ENCODE results near the gene CAPN11. TPM values are rescaled to one million over a fixed set of nuclear protein-coding genes. Genes with fewer than 3 reads are reported as not detected.

CAPN11 gene
- total RNA-seq, 2 experiments from 2014 or later = 1.3 to 1.5 TPM

DNA sequence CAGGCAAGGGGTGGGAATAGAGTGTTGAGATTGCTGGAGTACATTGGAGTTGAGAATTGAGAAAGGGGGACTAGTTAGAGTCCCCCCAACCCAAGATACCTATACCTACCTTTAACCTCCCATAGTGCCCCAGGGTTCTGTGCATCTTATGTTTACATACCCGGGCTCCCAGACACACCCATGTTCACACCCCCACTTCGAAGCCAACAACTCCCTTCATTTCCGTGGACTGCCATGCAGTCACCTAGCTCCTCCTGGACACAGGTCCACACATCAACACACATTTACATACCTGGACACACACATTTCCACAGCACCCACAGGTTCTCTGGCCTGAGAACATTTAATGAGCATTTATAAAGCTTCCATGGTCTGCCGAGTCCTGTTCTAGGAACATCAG is 26.1 kb upstream of the CAPN11 start:
- TF ChIP-seq, protein P1, sequence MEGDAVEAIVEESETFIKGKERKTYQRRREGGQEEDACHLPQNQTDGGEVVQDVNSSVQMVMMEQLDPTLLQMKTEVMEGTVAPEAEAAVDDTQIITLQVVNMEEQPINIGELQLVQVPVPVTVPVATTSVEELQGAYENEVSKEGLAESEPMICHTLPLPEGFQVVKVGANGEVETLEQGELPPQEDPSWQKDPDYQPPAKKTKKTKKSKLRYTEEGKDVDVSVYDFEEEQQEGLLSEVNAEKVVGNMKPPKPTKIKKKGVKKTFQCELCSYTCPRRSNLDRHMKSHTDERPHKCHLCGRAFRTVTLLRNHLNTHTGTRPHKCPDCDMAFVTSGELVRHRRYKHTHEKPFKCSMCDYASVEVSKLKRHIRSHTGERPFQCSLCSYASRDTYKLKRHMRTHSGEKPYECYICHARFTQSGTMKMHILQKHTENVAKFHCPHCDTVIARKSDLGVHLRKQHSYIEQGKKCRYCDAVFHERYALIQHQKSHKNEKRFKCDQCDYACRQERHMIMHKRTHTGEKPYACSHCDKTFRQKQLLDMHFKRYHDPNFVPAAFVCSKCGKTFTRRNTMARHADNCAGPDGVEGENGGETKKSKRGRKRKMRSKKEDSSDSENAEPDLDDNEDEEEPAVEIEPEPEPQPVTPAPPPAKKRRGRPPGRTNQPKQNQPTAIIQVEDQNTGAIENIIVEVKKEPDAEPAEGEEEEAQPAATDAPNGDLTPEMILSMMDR (IDR thresholded peaks at IDR 0.05) = no peak
- Mint-ChIP-seq H3K9me3 (no peaks in the 10 kb centered on the region), H3K36me3 (ENCODE audit: low read depth) (peaks cover 12% of the 10 kb centered on the region), H3K27me3 (no peaks in the 10 kb centered on the region), H3K4me3 (peak overlapping the region; percentile 62), H3K27ac (no peak overlapping the region), H3K4me1 (ENCODE audit: low read depth) (peaks cover 23% of the 10 kb centered on the region)
- no peaks in the 10 kb centered on the region for H3K9me3 ChIP-seq (ENCODE audit: control insufficient read depth in 1 of 2, insufficient read depth in 1 of 2, low read length in 2 of 2)
- ATAC-seq (ENCODE audit: poor library complexity) (no peak), DNase-seq (no peak)
- no peaks in the 10 kb centered on the region for H3K27me3 ChIP-seq (ENCODE audit: control insufficient read depth in 1 of 2, insufficient read depth in 2 of 2, low read length in 2 of 2)
- peaks cover 20% of the 10 kb centered on the region for H3K4me1 ChIP-seq (ENCODE audit: insufficient read depth, low read length)
- POLR2A ChIA-PET = interaction anchor here (0.8 kb wide), 1 partner anchor 17 kb away, joined by 3 read pairs; no protein-coding TSS in a partner anchor
- no peak overlapping the region for H3K4me3 ChIP-seq (ENCODE audit: low read length)
- CTCF ChIA-PET = interaction anchor here (1.0 kb wide), 1 partner anchor 36 kb away, joined by 3 read pairs; no protein-coding TSS in a partner anchor
- H3K36me3 ChIP-seq (ENCODE audit: insufficient read depth, low read length) = peaks cover 17% of the 10 kb centered on the region
- intact Hi-C loops (cut with DNase I, micrococcal nuclease) = no loop called here
- no peak overlapping the region for H3K27ac ChIP-seq (ENCODE audit: low read depth in 1 of 2, low read length in 2 of 2)

- ChIA-PET POLR2A (no interaction called here), CTCF (no interaction called here)
- H3K27me3 Mint-ChIP-seq = no peaks in the 10 kb centered on the region
- H3K4me1 Mint-ChIP-seq (ENCODE audit: low read depth) = peaks cover 23% of the 10 kb centered on the region
- peaks cover 15% of the 10 kb centered on the region for H3K4me1 ChIP-seq (ENCODE audit: insufficient read depth, low read length)
- H3K9me3 Mint-ChIP-seq = no peaks in the 10 kb centered on the region
- H3K27ac ChIP-seq (ENCODE audit: low read depth in 1 of 2, low read length in 2 of 2) = no peak overlapping the region
- DNase-seq (no peak), ATAC-seq (ENCODE audit: poor library complexity) (no peak)
- peaks cover 18% of the 10 kb centered on the region for H3K36me3 ChIP-seq (ENCODE audit: insufficient read depth, low read length)
- H3K4me3 Mint-ChIP-seq = peak overlapping the region; percentile 62
- H3K36me3 Mint-ChIP-seq (ENCODE audit: low read depth) = peaks cover 14% of the 10 kb centered on the region
- intact Hi-C loops (cut with DNase I, micrococcal nuclease) = no loop called here
- H3K27me3 ChIP-seq (ENCODE audit: control insufficient read depth in 1 of 2, insufficient read depth in 2 of 2, low read length in 2 of 2) = no peaks in the 10 kb centered on the region
- H3K27ac Mint-ChIP-seq = no peak overlapping the region
- H3K4me3 ChIP-seq (ENCODE audit: low read length) = no peak overlapping the region
- TF ChIP-seq, protein P1 (IDR thresholded peaks at IDR 0.05) = no peak
- H3K9me3 ChIP-seq (ENCODE audit: control insufficient read depth in 1 of 2, insufficient read depth in 1 of 2, low read length in 2 of 2) = no peaks in the 10 kb centered on the region
These were observed 25.4 kb upstream of the CAPN11 start for GRCh38 chr6:44133003-44133931.

DNA sequence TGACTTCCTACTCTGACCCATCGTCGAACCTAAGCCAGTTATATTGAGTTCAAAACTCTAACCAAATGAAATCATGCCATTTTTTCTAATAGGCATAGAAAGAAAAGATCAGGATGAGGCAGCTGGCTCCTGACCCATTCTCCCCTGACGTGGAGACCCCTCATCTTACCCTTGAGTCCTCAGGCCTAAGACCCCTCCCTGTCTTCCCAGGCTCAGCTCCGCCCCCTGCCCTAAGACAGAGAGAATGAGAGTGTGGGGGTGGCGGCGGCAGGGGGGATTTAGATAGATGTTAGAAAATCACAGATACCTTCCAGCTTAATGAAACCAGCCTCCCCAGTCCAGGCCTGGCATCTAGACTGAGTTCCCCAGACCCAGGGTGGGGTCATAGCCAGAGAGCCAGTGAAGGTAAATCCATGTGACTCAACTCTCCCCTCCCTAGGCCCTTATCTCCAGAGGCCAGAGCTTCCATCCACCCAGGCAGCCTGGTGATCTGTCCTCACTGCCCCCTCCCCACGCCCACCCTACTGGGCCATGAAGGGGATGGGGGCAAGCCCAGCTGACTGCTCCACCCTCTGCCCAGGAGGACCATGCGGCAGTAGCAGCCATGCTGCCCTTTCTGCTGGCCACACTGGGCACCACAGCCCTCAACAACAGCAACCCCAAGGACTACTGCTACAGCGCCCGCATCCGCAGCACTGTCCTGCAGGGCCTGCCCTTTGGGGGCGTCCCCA is 24.5 kb upstream of the CAPN11 start:
- Histone ChIP-seq H3K27me3 (ENCODE audit: control insufficient read depth in 1 of 2, insufficient read depth in 2 of 2, low read length in 2 of 2) (no peaks in the 10 kb centered on the region), H3K27ac (ENCODE audit: low read depth in 1 of 2, low read length in 2 of 2) (no peak overlapping the region), H3K4me3 (ENCODE audit: low read length) (no peak overlapping the region), H3K9me3 (ENCODE audit: control insufficient read depth in 1 of 2, insufficient read depth in 1 of 2, low read length in 2 of 2) (no peaks in the 10 kb centered on the region), H3K4me1 (ENCODE audit: insufficient read depth, low read length) (peaks cover 9% of the 10 kb centered on the region), H3K36me3 (ENCODE audit: insufficient read depth, low read length) (peaks cover 18% of the 10 kb centered on the region)
- ChIA-PET CTCF (no interaction called here), POLR2A (no interaction called here)
- Mint-ChIP-seq H3K36me3 (ENCODE audit: low read depth) (peaks cover 20% of the 10 kb centered on the region), H3K9me3 (no peaks in the 10 kb centered on the region), H3K27me3 (no peaks in the 10 kb centered on the region), H3K27ac (no peak overlapping the region), H3K4me3 (no peak overlapping the region), H3K4me1 (ENCODE audit: low read depth) (peaks cover 18% of the 10 kb centered on the region)
- intact Hi-C loops (cut with DNase I, micrococcal nuclease) = no loop called here
- TF ChIP-seq, protein P1 (IDR thresholded peaks at IDR 0.05) = no peak
- ATAC-seq (ENCODE audit: poor library complexity) (no peak), DNase-seq (no peak)

All from CD4-positive, alpha-beta T cell (primary cell).